SIG-M5 treated with dmso at 0.1 percent for 504 hours (cell line): ENCODE measurements around the gene APEH.

ENCODE experiments used
- DNase-seq: peaks from one replicate; lab custom pipeline; 2025; ENCODE audit not compliant: unreplicated experiment; lab: John Stamatoyannopoulos, UW

The APEH gene

GRCh38 chr3:49673715-49674496 is at the start of gene APEH:
APEH (plus strand) TSS chr3:49674351; CDS start chr3:49674402, 51 bp downstream.
- DNase-seq = no peak

DNA sequence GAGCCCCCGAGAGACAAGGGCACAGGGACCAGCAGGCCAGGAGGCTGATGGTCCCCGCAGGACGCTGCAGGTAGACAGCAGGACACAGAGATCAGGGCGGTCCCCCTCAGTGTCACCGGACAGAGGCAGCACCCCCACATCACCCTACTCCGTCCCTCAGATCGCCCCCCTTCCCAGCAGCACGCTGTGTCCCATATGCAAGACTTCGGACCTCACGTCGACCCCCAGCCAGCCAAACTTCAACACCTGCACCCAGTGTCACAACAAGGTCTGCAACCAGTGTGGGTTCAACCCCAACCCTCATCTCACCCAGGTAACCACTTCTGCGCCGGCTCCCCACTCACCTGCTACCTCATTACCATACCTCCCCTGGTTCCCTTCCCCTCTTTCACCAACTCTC is 49.1 kb upstream of the APEH start:
- DNase-seq = no peak

DNA sequence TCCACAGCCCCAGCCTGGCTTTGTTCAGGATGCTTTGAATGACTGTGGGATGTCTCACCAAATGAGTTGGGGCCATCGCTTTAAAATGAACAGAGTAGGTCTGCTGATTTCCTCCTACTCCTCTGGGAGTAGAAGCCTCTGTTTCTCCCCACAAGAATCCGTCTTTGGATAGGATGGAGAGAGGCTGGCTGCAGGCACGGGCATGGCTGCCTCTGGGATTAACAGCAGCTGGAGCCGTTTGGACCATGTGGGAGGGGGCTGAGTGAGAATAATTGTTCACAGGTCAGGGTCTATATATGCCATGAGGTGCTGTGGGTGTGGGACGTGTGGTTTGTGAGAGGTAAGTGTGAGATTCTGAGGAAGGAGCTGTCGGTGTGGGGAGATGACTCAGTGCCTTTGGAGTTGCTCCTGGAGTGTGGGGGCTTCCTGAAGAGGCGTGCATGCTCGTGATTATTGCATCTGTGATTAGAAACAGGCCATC is 48.0 kb upstream of the APEH start:
- no peak for DNase-seq

DNA sequence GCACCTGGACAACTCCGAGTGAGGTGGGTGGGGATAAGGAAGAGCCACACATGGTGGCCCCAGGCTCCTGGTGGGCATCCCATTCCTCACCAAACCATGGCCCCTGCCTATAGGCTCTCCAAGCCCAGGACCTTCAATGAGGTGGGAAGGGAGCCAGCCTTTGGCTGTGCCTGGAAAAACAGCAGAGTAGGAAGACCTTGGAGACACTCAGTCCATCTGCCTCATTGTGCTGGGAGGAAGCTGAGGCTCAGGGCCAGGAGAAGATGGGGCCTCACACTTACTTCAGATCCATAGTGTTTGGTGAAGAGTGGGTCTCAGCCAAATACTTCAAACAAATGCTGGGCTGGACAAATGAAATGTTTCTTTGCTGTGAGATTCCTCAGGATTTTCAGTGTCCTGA is 47.4 kb upstream of the APEH start:
- no peak for DNase-seq

DNA sequence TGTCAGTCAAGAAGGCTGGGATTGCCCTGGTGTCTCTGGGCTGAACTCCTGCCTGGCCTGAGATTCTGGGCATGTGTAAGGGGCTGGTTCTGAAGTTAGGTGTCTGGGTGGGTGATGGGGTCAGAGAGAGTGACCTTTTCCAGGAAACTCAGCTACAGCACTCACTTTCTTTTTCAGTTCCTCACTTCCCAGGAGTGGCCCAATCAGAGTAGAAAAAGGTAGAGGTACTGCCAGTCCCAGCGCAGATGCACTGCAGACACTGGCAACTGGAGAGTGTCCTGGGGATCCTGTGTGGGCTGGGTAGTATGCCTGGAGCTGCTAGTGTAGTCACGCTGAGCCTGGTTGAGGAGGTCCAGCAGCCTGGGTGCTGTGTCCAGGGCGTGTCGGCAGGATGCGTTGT is 46.5 kb upstream of the APEH start:
- no peak for DNase-seq

- no peak for DNase-seq
These were observed 45.9 kb upstream of the APEH start for GRCh38 chr3:49628249-49628648.

DNA sequence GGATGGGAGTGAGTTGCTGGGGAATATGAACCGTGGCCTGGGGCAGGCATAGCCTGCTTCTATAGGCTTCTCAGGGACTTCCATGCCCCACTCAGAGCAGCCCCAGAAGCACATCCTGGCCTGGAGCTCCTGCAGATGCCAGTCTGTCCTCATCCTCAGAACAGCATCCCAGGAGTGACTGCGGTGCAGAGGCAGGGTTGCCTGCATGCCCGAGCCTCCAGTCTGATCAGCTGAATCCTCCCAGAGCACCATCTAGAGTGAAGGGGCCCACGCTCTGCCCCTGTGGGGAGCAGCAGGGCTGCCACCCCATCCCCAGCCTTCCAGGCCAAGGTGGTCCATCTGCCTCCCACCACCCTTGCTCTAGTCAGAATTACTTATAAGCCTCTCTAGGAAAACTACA is 44.7 kb upstream of the APEH start:
- DNase-seq = no peak

DNA sequence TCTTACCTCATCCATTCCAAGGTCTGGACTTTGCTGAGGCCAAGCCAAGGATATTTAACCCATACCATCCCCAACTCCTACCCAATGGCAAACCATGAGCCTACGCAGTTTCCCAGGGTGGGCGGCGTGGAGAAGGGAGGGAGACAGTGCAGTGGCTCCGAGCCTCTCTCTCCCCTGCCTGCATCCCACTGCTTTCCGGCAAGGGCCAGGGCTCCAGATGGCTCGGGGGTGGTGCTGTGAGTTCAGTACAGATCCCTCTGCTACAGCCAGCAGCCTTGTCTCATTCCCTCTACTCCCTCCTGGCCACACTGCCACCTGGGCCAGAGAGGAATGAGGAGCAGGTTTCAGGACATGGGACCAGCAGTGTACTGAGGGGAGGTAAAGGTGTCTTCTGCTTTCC is 44.3 kb upstream of the APEH start:
- DNase-seq = no peak

- DNase-seq = no peak
These were observed 43.4 kb upstream of the APEH start for GRCh38 chr3:49630784-49631183.

GRCh38 chr3:49634736-49635135 is 39.4 kb upstream of the APEH start:
- DNase-seq = no peak

- DNase-seq = no peak
These were observed 37.1 kb upstream of the APEH start for GRCh38 chr3:49636883-49637609.

DNA sequence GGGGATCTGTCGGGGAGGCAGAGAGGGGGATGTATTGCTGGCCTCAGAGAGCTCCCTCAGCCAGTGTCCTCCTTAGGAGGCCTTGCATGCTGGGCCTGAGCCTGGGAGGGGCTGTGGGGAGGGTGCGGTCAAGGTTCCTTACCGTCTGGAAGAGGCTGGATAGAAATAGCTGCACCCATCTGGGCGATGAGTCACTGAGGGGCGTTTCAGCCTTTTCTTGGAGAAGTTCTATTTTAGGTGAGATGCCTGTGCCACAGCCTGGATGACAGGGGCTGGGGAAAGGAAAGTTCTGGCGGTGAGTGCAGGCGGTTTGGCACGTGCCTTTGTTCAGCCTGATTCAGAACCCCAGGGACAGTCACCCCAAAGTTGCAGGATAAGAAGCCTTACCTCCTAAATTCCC is 35.7 kb upstream of the APEH start:
- DNase-seq = peak; percentile 57

DNA sequence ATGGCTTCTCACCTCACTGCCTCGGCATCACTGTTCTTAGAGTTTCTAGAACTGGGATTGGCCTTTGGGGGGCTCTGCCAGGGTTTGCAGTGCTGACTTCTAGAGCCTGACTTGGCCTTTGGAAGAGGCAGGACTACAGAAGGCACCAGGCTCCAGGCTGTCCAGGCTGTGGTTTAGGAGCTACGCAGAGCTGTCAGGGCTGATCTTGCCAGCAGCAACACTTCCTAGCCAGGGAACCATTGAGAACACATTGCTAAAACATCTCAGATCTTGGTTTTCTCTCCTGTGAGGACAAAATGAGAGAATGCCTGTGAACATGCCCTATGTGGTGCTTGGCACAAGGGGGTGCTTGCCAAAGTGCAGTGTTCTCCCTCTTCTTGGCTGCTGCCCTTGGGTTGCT is 34.6 kb upstream of the APEH start:
- DNase-seq = no peak

GRCh38 chr3:49641292-49641691 is 32.9 kb upstream of the APEH start:
- no peak for DNase-seq

DNA sequence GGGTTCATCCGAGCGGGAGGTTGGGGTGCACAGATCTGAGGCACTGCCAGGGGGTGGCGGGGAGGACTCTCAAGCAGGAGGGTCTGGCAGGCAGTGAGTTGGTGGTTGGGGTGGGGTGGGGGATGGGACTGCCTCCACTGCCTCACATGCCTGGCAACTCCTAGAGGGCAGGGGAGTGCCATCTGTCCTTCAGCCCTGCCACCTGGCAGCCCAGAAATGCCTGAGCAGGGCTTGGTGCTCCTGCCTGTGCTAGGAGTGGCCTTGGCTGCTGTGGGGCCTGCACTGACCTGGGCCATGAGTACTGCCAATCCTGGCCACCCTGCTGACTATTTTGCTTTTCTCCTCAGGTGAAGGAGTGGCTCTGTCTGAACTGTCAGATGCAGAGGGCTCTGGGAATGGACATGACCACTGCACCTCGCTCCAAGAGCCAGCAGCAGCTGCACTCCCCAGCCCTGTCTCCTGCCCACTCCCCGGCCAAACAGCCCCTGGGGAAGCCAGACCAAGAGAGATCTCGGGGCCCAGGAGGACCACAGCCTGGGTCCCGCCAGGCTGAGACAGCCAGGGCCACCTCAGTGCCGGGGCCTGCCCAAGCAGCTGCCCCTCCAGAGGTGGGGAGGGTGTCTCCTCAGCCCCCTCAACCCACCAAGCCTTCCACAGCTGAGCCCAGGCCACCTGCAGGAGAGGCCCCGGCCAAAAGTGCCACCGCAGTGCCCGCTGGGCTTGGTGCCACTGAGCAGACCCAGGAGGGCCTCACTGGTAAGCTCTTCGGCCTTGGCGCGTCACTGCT is 32.0 kb upstream of the APEH start:
- no peak for DNase-seq

DNA sequence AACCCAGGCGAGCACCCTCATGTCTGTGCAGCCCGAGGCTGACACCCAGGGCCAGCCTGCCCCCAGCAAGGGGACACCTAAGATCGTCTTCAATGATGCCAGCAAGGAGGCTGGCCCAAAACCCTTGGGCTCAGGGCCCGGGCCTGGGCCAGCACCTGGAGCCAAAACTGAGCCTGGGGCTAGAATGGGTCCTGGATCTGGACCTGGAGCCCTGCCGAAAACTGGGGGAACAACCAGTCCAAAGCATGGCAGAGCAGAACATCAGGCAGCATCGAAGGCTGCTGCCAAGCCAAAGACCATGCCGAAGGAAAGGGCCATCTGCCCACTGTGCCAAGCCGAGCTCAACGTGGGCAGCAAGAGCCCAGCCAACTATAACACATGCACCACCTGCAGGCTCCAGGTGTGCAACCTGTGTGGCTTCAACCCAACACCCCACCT is 31.4 kb upstream of the APEH start:
- DNase-seq = no peak

GRCh38 chr3:49644684-49645083 is 29.5 kb upstream of the APEH start:
- DNase-seq = no peak

DNA sequence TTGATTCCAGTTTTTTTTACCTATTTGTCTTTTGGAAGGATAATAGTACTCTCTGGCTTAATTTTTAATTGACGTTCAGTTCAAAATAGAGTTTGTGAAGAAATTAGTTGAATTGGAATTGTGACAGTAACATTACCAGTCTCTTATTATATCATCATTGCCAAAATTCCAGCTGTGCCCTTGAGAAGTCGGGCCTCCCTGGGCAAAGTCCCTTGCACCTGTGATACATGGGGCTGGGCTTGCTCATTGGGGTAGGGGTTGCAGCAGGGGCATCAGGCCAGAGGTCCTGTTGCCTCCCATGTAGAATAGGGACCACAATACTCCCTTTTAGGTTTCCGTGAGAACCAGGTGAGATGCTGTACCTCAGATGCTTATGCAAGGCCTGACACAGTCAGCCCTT is 27.9 kb upstream of the APEH start:
- DNase-seq = no peak

- DNase-seq = no peak
These were observed 26.4 kb upstream of the APEH start for GRCh38 chr3:49647741-49648140.

DNA sequence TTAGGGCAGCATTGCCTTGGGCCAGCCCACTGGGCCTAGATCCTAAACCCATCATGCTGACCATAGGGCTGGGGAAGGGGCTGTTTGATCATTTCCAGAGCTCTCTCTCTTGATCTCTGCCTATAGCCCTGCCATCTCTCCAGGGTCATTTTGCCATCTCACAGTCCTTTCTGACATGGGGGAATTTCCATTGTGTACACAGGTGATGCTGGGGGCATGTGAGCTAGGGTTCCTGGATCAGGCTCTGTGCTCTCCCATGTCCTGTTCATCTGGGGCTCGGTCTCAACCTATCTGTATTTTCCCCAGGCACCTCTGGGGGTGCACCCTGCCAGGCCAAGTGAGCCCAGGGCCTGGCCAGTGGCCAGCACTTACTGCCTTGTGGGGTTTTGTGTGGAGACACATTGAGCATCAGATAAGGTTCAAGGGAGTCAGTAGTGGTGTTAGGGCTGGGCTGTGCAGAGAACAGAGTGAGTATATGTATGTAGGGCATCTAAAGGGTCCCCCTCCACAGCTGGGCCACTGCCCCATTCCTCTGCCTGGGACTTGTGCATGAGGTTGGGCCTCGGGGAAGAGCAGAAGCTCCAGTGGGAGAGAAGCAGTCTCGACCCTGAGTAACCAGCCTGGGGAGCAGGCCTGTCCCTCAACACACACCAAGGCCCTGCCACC is 25.7 kb upstream of the APEH start:
- no peak for DNase-seq

- no peak for DNase-seq
These were observed 24.6 kb upstream of the APEH start for GRCh38 chr3:49649576-49649975.
